ENCODE data around the gene KRTAP10-4. TPM values are rescaled to one million over a fixed set of nuclear protein-coding genes. Genes with fewer than 3 reads are reported as not detected.
A peak's percentile ranks its signal among the peaks of the same experiment; 100 is the strongest.

KRTAP10-4 gene
- total and polyA plus RNA-seq, 2 experiments from 2014 or later: not detected

DNA sequence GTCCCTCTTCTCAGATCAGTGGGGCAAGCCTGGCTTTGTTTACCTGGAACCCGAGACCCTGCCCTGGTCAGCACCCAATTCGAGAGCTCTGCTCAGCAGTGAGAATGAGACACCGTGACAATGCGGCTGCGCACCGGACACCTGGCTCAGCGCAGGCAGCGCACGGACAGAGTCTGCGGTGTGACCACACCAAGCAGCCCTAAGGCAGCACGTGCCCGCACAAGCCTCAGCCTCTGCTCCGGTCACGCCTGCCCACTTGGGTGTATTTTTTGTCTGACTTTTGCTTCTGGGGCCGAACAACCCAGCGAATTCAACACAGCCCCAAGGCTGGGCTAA is 43.0 kb downstream of the KRTAP10-4 start (continued):
- TF ChIP-seq, protein P1, sequence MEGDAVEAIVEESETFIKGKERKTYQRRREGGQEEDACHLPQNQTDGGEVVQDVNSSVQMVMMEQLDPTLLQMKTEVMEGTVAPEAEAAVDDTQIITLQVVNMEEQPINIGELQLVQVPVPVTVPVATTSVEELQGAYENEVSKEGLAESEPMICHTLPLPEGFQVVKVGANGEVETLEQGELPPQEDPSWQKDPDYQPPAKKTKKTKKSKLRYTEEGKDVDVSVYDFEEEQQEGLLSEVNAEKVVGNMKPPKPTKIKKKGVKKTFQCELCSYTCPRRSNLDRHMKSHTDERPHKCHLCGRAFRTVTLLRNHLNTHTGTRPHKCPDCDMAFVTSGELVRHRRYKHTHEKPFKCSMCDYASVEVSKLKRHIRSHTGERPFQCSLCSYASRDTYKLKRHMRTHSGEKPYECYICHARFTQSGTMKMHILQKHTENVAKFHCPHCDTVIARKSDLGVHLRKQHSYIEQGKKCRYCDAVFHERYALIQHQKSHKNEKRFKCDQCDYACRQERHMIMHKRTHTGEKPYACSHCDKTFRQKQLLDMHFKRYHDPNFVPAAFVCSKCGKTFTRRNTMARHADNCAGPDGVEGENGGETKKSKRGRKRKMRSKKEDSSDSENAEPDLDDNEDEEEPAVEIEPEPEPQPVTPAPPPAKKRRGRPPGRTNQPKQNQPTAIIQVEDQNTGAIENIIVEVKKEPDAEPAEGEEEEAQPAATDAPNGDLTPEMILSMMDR (conservative IDR thresholded peaks at IDR 0.05; ENCODE audit: low read depth in 2 of 2): no peak
- TF ChIP-seq JUNB (IDR thresholded peaks at IDR 0.05; ENCODE audit: unreplicated experiment): no peak
- no peak for TF ChIP-seq EZH2phosphoT487 (IDR thresholded peaks at IDR 0.05; ENCODE audit: unreplicated experiment)
- TF ChIP-seq STAT1 (IDR thresholded peaks at IDR 0.05; ENCODE audit: unreplicated experiment): no peak
- TF ChIP-seq, protein P2, sequence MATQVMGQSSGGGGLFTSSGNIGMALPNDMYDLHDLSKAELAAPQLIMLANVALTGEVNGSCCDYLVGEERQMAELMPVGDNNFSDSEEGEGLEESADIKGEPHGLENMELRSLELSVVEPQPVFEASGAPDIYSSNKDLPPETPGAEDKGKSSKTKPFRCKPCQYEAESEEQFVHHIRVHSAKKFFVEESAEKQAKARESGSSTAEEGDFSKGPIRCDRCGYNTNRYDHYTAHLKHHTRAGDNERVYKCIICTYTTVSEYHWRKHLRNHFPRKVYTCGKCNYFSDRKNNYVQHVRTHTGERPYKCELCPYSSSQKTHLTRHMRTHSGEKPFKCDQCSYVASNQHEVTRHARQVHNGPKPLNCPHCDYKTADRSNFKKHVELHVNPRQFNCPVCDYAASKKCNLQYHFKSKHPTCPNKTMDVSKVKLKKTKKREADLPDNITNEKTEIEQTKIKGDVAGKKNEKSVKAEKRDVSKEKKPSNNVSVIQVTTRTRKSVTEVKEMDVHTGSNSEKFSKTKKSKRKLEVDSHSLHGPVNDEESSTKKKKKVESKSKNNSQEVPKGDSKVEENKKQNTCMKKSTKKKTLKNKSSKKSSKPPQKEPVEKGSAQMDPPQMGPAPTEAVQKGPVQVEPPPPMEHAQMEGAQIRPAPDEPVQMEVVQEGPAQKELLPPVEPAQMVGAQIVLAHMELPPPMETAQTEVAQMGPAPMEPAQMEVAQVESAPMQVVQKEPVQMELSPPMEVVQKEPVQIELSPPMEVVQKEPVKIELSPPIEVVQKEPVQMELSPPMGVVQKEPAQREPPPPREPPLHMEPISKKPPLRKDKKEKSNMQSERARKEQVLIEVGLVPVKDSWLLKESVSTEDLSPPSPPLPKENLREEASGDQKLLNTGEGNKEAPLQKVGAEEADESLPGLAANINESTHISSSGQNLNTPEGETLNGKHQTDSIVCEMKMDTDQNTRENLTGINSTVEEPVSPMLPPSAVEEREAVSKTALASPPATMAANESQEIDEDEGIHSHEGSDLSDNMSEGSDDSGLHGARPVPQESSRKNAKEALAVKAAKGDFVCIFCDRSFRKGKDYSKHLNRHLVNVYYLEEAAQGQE (IDR thresholded peaks at IDR 0.05; ENCODE audit: unreplicated experiment): no peak
- TF ChIP-seq ZNF331 (CRISPR knock-in tag; IDR thresholded peaks at IDR 0.05; ENCODE audit: low read depth): no peak

DNA sequence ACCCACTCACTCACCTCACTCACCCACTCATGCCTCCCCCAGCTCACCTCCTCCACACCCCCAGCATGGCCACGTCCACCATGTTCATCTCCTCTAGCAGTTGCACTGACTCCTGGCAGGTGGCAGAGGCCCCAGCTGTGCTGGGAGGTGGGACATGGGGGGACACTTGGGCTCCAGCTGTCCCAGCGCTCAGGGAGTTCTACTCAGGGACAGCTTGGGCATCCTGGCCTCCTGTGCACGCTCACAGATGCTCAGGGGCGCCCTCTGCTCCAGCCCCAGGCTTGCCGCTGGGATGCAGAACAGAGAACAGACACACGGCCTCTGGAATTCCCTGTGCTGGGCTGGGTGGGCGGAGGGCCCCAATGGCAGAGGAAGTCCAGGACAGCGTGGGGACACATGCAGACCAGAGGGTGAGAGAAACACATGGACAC is 43.6 kb downstream of the KRTAP10-4 start:
- H4K20me1 ChIP-seq (replicated peaks; ENCODE audit: insufficient read depth): no peaks in the 10 kb centered on the region
- H3K4me2 ChIP-seq: no peak overlapping the region
- ATAC-seq (peak; percentile 81), DNase-seq (ENCODE audit: low spot score) (peak; percentile 45)
- peaks cover 20% of the 10 kb centered on the region for H3K36me3 Mint-ChIP-seq (ENCODE audit: low read depth)
- no peaks in the 10 kb centered on the region for H3F3A ChIP-seq (replicated peaks; ENCODE audit: low read depth)
- H3K79me2 ChIP-seq (replicated peaks; ENCODE audit: insufficient read depth): no peaks in the 10 kb centered on the region
- H3K4me3 ChIP-seq: no peak overlapping the region
- H3K27ac ChIP-seq (ENCODE audit: low read depth): no peak overlapping the region
- no peak overlapping the region for H3K4me3 Mint-ChIP-seq
- H3K9me2 ChIP-seq (ENCODE audit: insufficient read depth): no peaks in the 10 kb centered on the region
- peaks cover 23% of the 10 kb centered on the region for H3K4me1 Mint-ChIP-seq
- H3K36me3 ChIP-seq (ENCODE audit: insufficient read depth): no peaks in the 10 kb centered on the region
- no peak for TF ChIP-seq EZH2 (IDR thresholded peaks at IDR 0.05; ENCODE audit: low read depth, unreplicated experiment)
- TF ChIP-seq JUNB (IDR thresholded peaks at IDR 0.05; ENCODE audit: unreplicated experiment): no peak
- TF ChIP-seq, protein P3, sequence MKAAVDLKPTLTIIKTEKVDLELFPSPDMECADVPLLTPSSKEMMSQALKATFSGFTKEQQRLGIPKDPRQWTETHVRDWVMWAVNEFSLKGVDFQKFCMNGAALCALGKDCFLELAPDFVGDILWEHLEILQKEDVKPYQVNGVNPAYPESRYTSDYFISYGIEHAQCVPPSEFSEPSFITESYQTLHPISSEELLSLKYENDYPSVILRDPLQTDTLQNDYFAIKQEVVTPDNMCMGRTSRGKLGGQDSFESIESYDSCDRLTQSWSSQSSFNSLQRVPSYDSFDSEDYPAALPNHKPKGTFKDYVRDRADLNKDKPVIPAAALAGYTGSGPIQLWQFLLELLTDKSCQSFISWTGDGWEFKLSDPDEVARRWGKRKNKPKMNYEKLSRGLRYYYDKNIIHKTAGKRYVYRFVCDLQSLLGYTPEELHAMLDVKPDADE (IDR thresholded peaks at IDR 0.05): no peak
- no peak for TF ChIP-seq ZNF331 (CRISPR knock-in tag; IDR thresholded peaks at IDR 0.05; ENCODE audit: low read depth)
- TF ChIP-seq, protein P1 (conservative IDR thresholded peaks at IDR 0.05; ENCODE audit: low read depth in 2 of 2): peak in 1 of 2 experiments; percentile 54; a peak in 2 of 4 replicates
- TF ChIP-seq EZH2phosphoT487 (IDR thresholded peaks at IDR 0.05; ENCODE audit: unreplicated experiment): no peak
- TF ChIP-seq, protein P2 (IDR thresholded peaks at IDR 0.05; ENCODE audit: unreplicated experiment): no peak
- no peaks in the 10 kb centered on the region for H3K4me1 ChIP-seq (ENCODE audit: insufficient read depth)
- no peaks in the 10 kb centered on the region for H3K27me3 ChIP-seq (ENCODE audit: insufficient read depth)
- peaks cover 11% of the 10 kb centered on the region for H3K27me3 Mint-ChIP-seq (ENCODE audit: insufficient read depth, low read depth, poor library complexity)
- no peak overlapping the region for H3K27ac Mint-ChIP-seq
- peaks cover 35% of the 10 kb centered on the region for H3K9me3 Mint-ChIP-seq
- no peak overlapping the region for H2AFZ ChIP-seq

Data from GM23338 (cell line).